HG03432 (cell line): Measurements from ENCODE around the gene STIM1.
A peak's percentile ranks its signal among the peaks of the same experiment; 100 is the strongest.

Source experiments
- ATAC-seq: cut with Tn5 transposase; IDR thresholded peaks from one replicate; pipeline ENCODE4 v1.9.1; 2021; ENCODE audit warnings: mild to moderate bottlenecking, moderate library complexity; ENCODE audit not compliant: unreplicated experiment

STIM1 gene

GRCh38 chr11:3909901-3910300 is 54.4 kb downstream of the STIM1 start:
- no peak for ATAC-seq

GRCh38 chr11:3911908-3912505 is 56.5 kb downstream of the STIM1 start:
- ATAC-seq, result no peak

GRCh38 chr11:3913921-3914320 is 58.5 kb downstream of the STIM1 start:
- no peak for ATAC-seq

GRCh38 chr11:3914805-3915204 is 59.3 kb downstream of the STIM1 start:
- no peak for ATAC-seq

GRCh38 chr11:3916962-3917361 is 61.5 kb downstream of the STIM1 start:
- ATAC-seq, result peak; percentile 38

- peak; percentile 70 for ATAC-seq
Observed at GRCh38 chr11:3920148-3920852, 64.8 kb downstream of the STIM1 start.

GRCh38 chr11:3922056-3922455 is 66.6 kb downstream of the STIM1 start:
- ATAC-seq, result no peak

GRCh38 chr11:3925513-3925912 is 70.0 kb downstream of the STIM1 start:
- ATAC-seq, result no peak

- no peak for ATAC-seq
Observed at GRCh38 chr11:3926458-3927095, 71.1 kb downstream of the STIM1 start.

GRCh38 chr11:3927129-3927796 is 71.8 kb downstream of the STIM1 start:
- ATAC-seq, result no peak

GRCh38 chr11:3929232-3929631 is 73.8 kb downstream of the STIM1 start:
- ATAC-seq, result no peak

GRCh38 chr11:3929649-3930048 is 74.2 kb downstream of the STIM1 start:
- no peak for ATAC-seq

- no peak for ATAC-seq
Observed at GRCh38 chr11:3932698-3933097, 77.2 kb downstream of the STIM1 start.

GRCh38 chr11:3933165-3933628 is 77.7 kb downstream of the STIM1 start:
- ATAC-seq, result no peak

- ATAC-seq, result no peak
Observed at GRCh38 chr11:3934658-3935057, 79.2 kb downstream of the STIM1 start.

GRCh38 chr11:3936517-3936916 is 81.1 kb downstream of the STIM1 start:
- no peak for ATAC-seq

- ATAC-seq, result no peak
Observed at GRCh38 chr11:3939211-3939610, 83.7 kb downstream of the STIM1 start.

GRCh38 chr11:3939651-3940190 is 84.3 kb downstream of the STIM1 start:
- no peak for ATAC-seq

GRCh38 chr11:3942160-3942955 is 86.9 kb downstream of the STIM1 start:
- ATAC-seq, result no peak

GRCh38 chr11:3942956-3943497 is 87.6 kb downstream of the STIM1 start:
- ATAC-seq, result no peak
